ENCODE data around the gene ASCL3. TPM values are rescaled to one million over a fixed set of nuclear protein-coding genes. Genes with fewer than 3 reads are reported as not detected.
"Not testable (repeated sequence)": the region's sequence is repeated elsewhere in the genome, so short reads cannot be mapped to it uniquely, and the experiment has no call there.

The ASCL3 gene
- total RNA-seq, 1 experiment from 2014 or later = not detected

DNA sequence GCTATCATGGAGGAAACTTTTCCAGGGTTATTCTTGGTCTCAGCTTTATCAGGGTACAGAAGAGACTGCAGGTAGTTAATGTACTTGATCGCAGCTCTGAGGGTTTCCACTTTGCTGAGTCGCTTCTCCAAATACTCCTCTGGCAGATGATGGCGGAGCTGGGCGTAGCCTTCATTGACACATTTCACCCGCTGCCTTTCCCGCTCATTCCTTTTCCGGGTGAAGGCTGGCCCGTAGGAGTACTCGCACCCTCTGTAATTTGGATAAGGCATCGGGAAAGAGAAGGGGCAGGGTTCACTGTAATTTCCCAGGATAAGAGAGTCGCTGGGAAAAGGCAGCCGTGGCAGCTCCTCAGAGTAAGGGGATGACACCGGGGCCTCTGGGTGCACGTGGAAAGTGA lies 5.2 kb downstream of the ASCL3 start:
- Mint-ChIP-seq H3K27ac (ENCODE audit: unreplicated experiment) (no peak overlapping the region), H3K27me3 (ENCODE audit: unreplicated experiment) (peaks cover 27% of the 10 kb centered on the region), H3K4me3 (ENCODE audit: low read depth, unreplicated experiment) (no peak overlapping the region), H3K36me3 (ENCODE audit: insufficient read depth, unreplicated experiment) (no peaks in the 10 kb centered on the region), H3K4me1 (ENCODE audit: low read depth, unreplicated experiment) (peaks cover 17% of the 10 kb centered on the region), H3K9me3 (ENCODE audit: low read depth, unreplicated experiment) (no peaks in the 10 kb centered on the region)
- DNase-seq = no peak
- CTCF ChIA-PET = interaction anchor here (0.6 kb wide), 1 partner anchor 12 kb away, joined by 4 read pairs; no protein-coding TSS in a partner anchor
- TF ChIP-seq, protein P1, sequence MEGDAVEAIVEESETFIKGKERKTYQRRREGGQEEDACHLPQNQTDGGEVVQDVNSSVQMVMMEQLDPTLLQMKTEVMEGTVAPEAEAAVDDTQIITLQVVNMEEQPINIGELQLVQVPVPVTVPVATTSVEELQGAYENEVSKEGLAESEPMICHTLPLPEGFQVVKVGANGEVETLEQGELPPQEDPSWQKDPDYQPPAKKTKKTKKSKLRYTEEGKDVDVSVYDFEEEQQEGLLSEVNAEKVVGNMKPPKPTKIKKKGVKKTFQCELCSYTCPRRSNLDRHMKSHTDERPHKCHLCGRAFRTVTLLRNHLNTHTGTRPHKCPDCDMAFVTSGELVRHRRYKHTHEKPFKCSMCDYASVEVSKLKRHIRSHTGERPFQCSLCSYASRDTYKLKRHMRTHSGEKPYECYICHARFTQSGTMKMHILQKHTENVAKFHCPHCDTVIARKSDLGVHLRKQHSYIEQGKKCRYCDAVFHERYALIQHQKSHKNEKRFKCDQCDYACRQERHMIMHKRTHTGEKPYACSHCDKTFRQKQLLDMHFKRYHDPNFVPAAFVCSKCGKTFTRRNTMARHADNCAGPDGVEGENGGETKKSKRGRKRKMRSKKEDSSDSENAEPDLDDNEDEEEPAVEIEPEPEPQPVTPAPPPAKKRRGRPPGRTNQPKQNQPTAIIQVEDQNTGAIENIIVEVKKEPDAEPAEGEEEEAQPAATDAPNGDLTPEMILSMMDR (IDR thresholded peaks at IDR 0.05; ENCODE audit: unreplicated experiment) = no peak
- BruUV-seq (replicated peaks) = no TSS peak
- intact Hi-C loops (cut with micrococcal nuclease; ENCODE audit: unreplicated experiment) = no loop called here

DNA sequence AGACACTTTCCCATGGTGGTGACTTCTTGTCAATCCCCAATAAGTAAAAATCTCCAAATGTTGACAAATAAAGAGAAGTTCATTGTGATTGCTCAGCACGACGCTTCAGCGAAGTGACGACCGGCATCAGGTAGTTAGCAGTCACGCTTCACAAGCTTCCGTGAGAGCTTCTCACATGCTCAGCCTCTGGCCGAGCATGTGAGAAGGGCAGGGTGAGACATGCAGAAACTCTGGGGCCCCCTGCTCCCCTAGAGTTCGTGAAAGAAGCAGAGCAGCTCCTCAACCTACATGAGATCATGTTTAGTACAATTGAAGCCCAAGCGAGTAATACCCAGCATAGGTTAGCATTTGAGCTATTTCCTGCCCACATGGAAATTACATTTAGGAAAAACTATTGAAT lies 5.7 kb downstream of the ASCL3 start:
- Mint-ChIP-seq H3K27me3 (ENCODE audit: unreplicated experiment) (peaks cover 27% of the 10 kb centered on the region), H3K9me3 (ENCODE audit: low read depth, unreplicated experiment) (no peaks in the 10 kb centered on the region), H3K4me3 (ENCODE audit: low read depth, unreplicated experiment) (no peak overlapping the region), H3K36me3 (ENCODE audit: insufficient read depth, unreplicated experiment) (no peaks in the 10 kb centered on the region), H3K4me1 (ENCODE audit: low read depth, unreplicated experiment) (peaks cover 17% of the 10 kb centered on the region), H3K27ac (ENCODE audit: unreplicated experiment) (no peak overlapping the region)
- TF ChIP-seq, protein P1 (IDR thresholded peaks at IDR 0.05; ENCODE audit: unreplicated experiment) = no peak
- CTCF ChIA-PET = no interaction called here
- no peak for DNase-seq
- intact Hi-C loops (cut with micrococcal nuclease; ENCODE audit: unreplicated experiment) = no loop called here
- BruUV-seq (replicated peaks) = no TSS peak

DNA sequence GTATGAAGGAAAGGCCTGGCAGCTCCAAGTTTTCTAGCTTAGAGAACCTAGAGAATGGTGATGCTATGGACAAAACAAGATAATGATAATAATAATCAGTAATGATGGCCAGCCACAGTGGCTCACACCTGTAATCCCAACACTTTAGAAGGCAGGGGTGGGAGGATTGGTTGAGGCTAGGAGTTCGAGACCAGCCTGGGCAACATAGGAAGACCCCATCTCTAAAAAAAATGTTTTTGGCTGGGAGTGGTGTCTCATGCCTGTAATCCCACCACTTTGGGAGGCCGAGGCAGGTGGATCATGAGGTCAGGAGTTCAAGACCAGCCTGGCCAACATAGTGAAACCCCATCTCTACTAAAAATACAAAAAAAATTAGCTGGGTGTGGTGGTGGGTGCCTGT lies 7.0 kb downstream of the ASCL3 start:
- intact Hi-C loops (cut with micrococcal nuclease; ENCODE audit: unreplicated experiment); CTCF ChIA-PET; BruUV-seq (replicated peaks); DNase-seq; H3K9me3 Mint-ChIP-seq (ENCODE audit: low read depth, unreplicated experiment); H3K36me3 Mint-ChIP-seq (ENCODE audit: insufficient read depth, unreplicated experiment); H3K4me3 Mint-ChIP-seq (ENCODE audit: low read depth, unreplicated experiment); H3K27ac Mint-ChIP-seq (ENCODE audit: unreplicated experiment): not testable (repeated sequence)
- peaks cover 14% of the 10 kb centered on the region for H3K27me3 Mint-ChIP-seq (ENCODE audit: unreplicated experiment)
- peaks cover 17% of the 10 kb centered on the region for H3K4me1 Mint-ChIP-seq (ENCODE audit: low read depth, unreplicated experiment)

DNA sequence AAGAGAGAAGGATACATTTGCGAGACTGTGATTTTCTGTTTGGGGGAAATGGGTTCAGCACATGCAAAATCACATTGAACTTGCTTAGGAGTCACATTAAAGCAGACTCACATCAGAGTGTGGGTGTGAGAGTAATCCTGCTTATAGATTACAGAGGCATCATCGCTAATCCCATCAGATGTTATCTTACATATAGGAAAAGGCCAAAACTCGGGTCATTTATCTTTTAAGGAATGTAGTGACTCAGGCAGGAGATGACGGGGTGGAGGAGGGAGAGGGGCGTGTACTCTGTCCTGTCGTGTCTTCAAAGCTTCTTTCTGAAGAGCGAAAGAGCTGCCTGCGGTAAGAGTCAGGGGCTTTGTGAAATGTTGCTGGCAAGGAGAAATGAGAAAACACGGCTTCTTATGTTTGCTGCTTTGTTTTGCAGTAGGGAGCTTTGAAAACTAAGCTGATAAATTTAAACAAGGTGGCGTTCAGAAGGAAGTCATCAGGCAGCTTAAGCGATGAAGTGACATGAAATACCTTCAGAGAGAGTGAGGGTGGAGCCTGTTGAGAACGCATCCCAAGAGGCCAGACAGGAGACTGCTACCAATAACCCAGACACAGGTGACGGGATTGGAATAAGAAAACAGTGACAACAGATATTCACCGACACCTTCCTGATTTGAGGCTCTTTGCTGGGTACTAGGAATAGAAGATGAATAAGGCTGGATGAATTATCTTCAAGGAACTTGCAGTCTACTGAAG lies 7.9 kb downstream of the ASCL3 start:
- DNase-seq = peak; percentile 6
- no peaks in the 10 kb centered on the region for H3K9me3 Mint-ChIP-seq (ENCODE audit: low read depth, unreplicated experiment)
- H3K4me1 Mint-ChIP-seq (ENCODE audit: low read depth, unreplicated experiment) = peaks cover 17% of the 10 kb centered on the region
- BruUV-seq (replicated peaks) = no TSS peak
- TF ChIP-seq, protein P1 (IDR thresholded peaks at IDR 0.05; ENCODE audit: unreplicated experiment) = no peak
- H3K36me3 Mint-ChIP-seq (ENCODE audit: insufficient read depth, unreplicated experiment) = no peaks in the 10 kb centered on the region
- peak overlapping the region; percentile 14 for H3K4me3 Mint-ChIP-seq (ENCODE audit: low read depth, unreplicated experiment)
- no peak overlapping the region for H3K27ac Mint-ChIP-seq (ENCODE audit: unreplicated experiment)
- peaks cover 10% of the 10 kb centered on the region for H3K27me3 Mint-ChIP-seq (ENCODE audit: unreplicated experiment)
- CTCF ChIA-PET = no interaction called here
- intact Hi-C loops (cut with micrococcal nuclease; ENCODE audit: unreplicated experiment) = no loop called here

- Mint-ChIP-seq H3K4me1 (ENCODE audit: low read depth, unreplicated experiment) (peaks cover 17% of the 10 kb centered on the region), H3K27ac (ENCODE audit: unreplicated experiment) (no peak overlapping the region), H3K4me3 (ENCODE audit: low read depth, unreplicated experiment) (no peak overlapping the region), H3K9me3 (ENCODE audit: low read depth, unreplicated experiment) (no peaks in the 10 kb centered on the region), H3K36me3 (ENCODE audit: insufficient read depth, unreplicated experiment) (no peaks in the 10 kb centered on the region), H3K27me3 (ENCODE audit: unreplicated experiment) (peaks cover 19% of the 10 kb centered on the region)
- no TSS peak for BruUV-seq (replicated peaks)
- CTCF ChIA-PET = no interaction called here
- TF ChIP-seq, protein P1 (IDR thresholded peaks at IDR 0.05; ENCODE audit: unreplicated experiment) = no peak
- DNase-seq = no peak
- intact Hi-C loops (cut with micrococcal nuclease; ENCODE audit: unreplicated experiment) = no loop called here
These were observed 8.9 kb downstream of the ASCL3 start for GRCh38 chr11:8933931-8934330.
